Thoracic aorta (tissue), 2 donors: ENCODE data around the gene ANKZF1. TPM values are rescaled to one million over a fixed set of nuclear protein-coding genes. Genes with fewer than 3 reads are reported as not detected.
A peak's percentile ranks its signal among the peaks of the same experiment; 100 is the strongest.

Experiments used
- ATAC-seq: fragments of 150-250 bp; one replicate; pipeline ENCODE4 v1.8.0; 2017; ENCODE audit warnings: low read depth; ENCODE audit not compliant: insufficient number of reproducible peaks, low FRiP score
- DNase-seq: peaks from one replicate; pipeline ENCODE4 v3.0.0-alpha.2; 2020; ENCODE audit warnings: low spot score
- H3K27ac ChIP-seq, 2 donors: fragments of 200-600 bp; sonication (generic); 1 replicate in 1 of 2; 2 replicates in 1 of 2; pipeline ENCODE4 v1.5.1; 2016; ENCODE audit warnings: mild to moderate bottlenecking in 2 of 2, moderate library complexity in 2 of 2
- H3K27me3 ChIP-seq: fragments of 200-600 bp; sonication (generic); replicated peaks from 2 replicates; pipeline ENCODE4 v1.6.0; 2016; ENCODE audit warnings: mild to moderate bottlenecking; ENCODE audit not compliant: insufficient read depth
- H3K36me3 ChIP-seq: fragments of 200-600 bp; sonication (generic); one replicate; pipeline ENCODE4 v1.5.1; 2016
- H3K4me1 ChIP-seq, 2 donors: fragments of 200-600 bp; sonication (generic); 1 replicate in 1 of 2; 2 replicates in 1 of 2; pipeline versions ENCODE4 v1.5.1 to v1.6.0; 2016; ENCODE audit warnings: low read depth in 2 of 2, mild to moderate bottlenecking in 1 of 2; ENCODE audit not compliant: control insufficient read depth in 1 of 2
- H3K4me3 ChIP-seq: fragments of 200-600 bp; sonication (generic); 2 replicates; pipeline ENCODE4 v1.5.1; 2016; ENCODE audit warnings: mild to moderate bottlenecking
- H3K9me3 ChIP-seq: fragments of 200-600 bp; sonication (generic); 2 replicates; pipeline ENCODE4 v1.5.1; 2016
- CTCF ChIP-seq: fragments of 200-600 bp; sonication (generic); IDR thresholded peaks from one replicate; pipeline ENCODE4 v1.5.1; 2019; ENCODE audit warnings: antibody characterized with exemption
- total RNA-seq, 2 donors: library from RNA; depleted of rRNA; stranded (reverse); fragments of >200 nt; gene quantifications; one replicate each; pipeline versions ENCODE4 v1.1.0 to v1.2.3, GENCODE V29; 2016

ANKZF1 gene
- total RNA-seq, 2 donors from 2014 or later, result 69.7 to 72.6 TPM

- Histone ChIP-seq H3K4me3 (no peak overlapping the region), H3K9me3 (no peaks in the 10 kb centered on the region), H3K4me1 (peaks cover 48 to 80% of the 10 kb centered on the region in 2 donors), H3K27me3 (no peaks in the 10 kb centered on the region), H3K27ac (peak overlapping the region; percentile 88 to 95), H3K36me3 (peaks cover 7% of the 10 kb centered on the region)
- ATAC-seq, result no peak
- no peak for TF ChIP-seq CTCF
- no peak for DNase-seq
Measured at GRCh38 chr2:219247678-219248642, 18.4 kb downstream of the ANKZF1 start.

- no peak for TF ChIP-seq CTCF
- no peak for DNase-seq
- peak overlapping the region; percentile 59 for H3K4me3 ChIP-seq
Measured at GRCh38 chr2:219248845-219249202, 19.2 kb downstream of the ANKZF1 start.

GRCh38 chr2:219249203-219249980 lies 19.8 kb downstream of the ANKZF1 start:
- Histone ChIP-seq H3K27ac (peak overlapping the region; percentile 88 to 95), H3K36me3 (peaks cover 7% of the 10 kb centered on the region), H3K4me3 (peak overlapping the region; percentile 59), H3K9me3 (no peaks in the 10 kb centered on the region), H3K4me1 (peaks cover 48 to 82% of the 10 kb centered on the region in 2 donors), H3K27me3 (no peaks in the 10 kb centered on the region)
- ATAC-seq (peak; percentile 51), DNase-seq (peak; percentile 81)
- TF ChIP-seq CTCF, result no peak

More at GRCh38 chr2:219248845-219249202, 19.2 kb downstream of the ANKZF1 start:
- peaks cover 7% of the 10 kb centered on the region for H3K36me3 ChIP-seq
- H3K27me3 ChIP-seq, result no peaks in the 10 kb centered on the region
- H3K27ac ChIP-seq, result peak overlapping the region; percentile 88 to 95
- peaks cover 48 to 82% of the 10 kb centered on the region in 2 donors for H3K4me1 ChIP-seq
- H3K9me3 ChIP-seq, result no peaks in the 10 kb centered on the region
- no peak for ATAC-seq

GRCh38 chr2:219250049-219250781 lies 20.6 kb downstream of the ANKZF1 start:
- ATAC-seq (no peak), DNase-seq (no peak)
- TF ChIP-seq CTCF, result no peak
- Histone ChIP-seq H3K9me3 (no peaks in the 10 kb centered on the region), H3K4me1 (peaks cover 43 to 83% of the 10 kb centered on the region in 2 donors), H3K27me3 (no peaks in the 10 kb centered on the region), H3K4me3 (peak overlapping the region; percentile 59), H3K27ac (peak overlapping the region; percentile 88 to 95), H3K36me3 (peaks cover 7% of the 10 kb centered on the region)
